Measurements from ENCODE around the gene TRAF3IP1.

The TRAF3IP1 gene

DNA sequence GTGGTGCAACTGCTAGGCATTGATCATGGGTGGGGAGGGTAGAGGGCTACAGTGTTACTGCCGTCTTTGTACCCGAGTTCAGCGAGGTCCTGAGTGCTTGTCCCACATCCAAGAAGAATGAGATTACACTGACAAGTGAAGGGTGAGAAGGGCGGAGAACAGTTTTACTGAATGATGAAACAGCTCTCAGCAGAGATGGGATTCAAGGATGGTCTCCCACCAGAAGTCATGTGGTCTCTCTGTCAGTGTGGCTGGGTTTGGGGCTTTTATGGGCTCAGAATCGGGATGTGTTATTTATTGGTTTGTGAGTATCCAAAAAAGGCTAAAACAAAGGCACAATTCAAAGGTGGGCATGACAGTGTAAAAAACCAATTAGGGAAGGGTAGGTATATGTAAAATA, 95.6 kb downstream of the TRAF3IP1 start:
- Histone ChIP-seq H3K27me3 (replicated peaks; ENCODE audit: control insufficient read depth, insufficient read depth, low read length) (no peaks in the 10 kb centered on the region), H3K36me3 (ENCODE audit: control insufficient read depth, insufficient read depth, low read length, severe bottlenecking) (no peaks in the 10 kb centered on the region), H3K4me1 (ENCODE audit: control insufficient read depth, insufficient read depth, low read length) (peaks cover 1% of the 10 kb centered on the region), H3K9ac (ENCODE audit: low read length) (no peak overlapping the region), H3K4me3 (ENCODE audit: low read length) (no peak overlapping the region), H3K9me3 (ENCODE audit: control insufficient read depth, low read length) (no peaks in the 10 kb centered on the region)
- no peak for DNase-seq (ENCODE audit: low read depth)

GRCh38 chr2:238418196-238418998, 98.1 kb downstream of the TRAF3IP1 start:
- peaks cover 11% of the 10 kb centered on the region for H3K4me1 ChIP-seq (ENCODE audit: control insufficient read depth, insufficient read depth, low read length)
- no peaks in the 10 kb centered on the region for H3K27me3 ChIP-seq (replicated peaks; ENCODE audit: control insufficient read depth, insufficient read depth, low read length)
- no peak overlapping the region for H3K9ac ChIP-seq (ENCODE audit: low read length)
- H3K4me3 ChIP-seq (ENCODE audit: low read length): no peak overlapping the region
- no peaks in the 10 kb centered on the region for H3K36me3 ChIP-seq (ENCODE audit: control insufficient read depth, insufficient read depth, low read length, severe bottlenecking)
- H3K9me3 ChIP-seq (ENCODE audit: control insufficient read depth, low read length): no peaks in the 10 kb centered on the region
- DNase-seq (ENCODE audit: low read depth): peak; percentile 40

GRCh38 chr2:238418999-238419546, 98.8 kb downstream of the TRAF3IP1 start:
- Histone ChIP-seq H3K36me3 (ENCODE audit: control insufficient read depth, insufficient read depth, low read length, severe bottlenecking) (no peaks in the 10 kb centered on the region), H3K9me3 (ENCODE audit: control insufficient read depth, low read length) (no peaks in the 10 kb centered on the region), H3K9ac (ENCODE audit: low read length) (no peak overlapping the region), H3K4me1 (ENCODE audit: control insufficient read depth, insufficient read depth, low read length) (peaks cover 18% of the 10 kb centered on the region), H3K27me3 (replicated peaks; ENCODE audit: control insufficient read depth, insufficient read depth, low read length) (no peaks in the 10 kb centered on the region), H3K4me3 (ENCODE audit: low read length) (no peak overlapping the region)
- no peak for DNase-seq (ENCODE audit: low read depth)

DNA sequence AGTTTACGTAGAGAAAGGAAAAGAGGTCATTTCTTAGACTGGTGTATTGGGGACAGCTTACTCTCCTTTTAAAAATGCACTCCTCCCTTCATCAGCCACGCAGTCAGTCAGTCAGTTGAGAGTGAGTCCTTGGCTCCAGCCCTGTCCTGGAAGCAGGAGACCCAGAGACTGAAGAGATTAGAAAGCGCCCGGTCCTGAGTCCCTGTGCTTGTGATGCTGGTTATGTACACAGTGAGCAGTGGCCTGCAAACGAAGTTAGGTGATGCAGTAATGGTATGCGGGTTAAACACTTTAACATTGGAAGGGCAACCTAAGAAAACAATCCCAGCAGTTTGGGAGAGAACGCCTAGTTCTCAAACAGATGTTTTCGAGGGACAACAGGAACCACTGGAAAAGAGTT, 100.1 kb downstream of the TRAF3IP1 start:
- H3K4me3 ChIP-seq (ENCODE audit: low read length): no peak overlapping the region
- DNase-seq (ENCODE audit: low read depth): no peak

GRCh38 chr2:238420878-238421694, 100.8 kb downstream of the TRAF3IP1 start:
- H3K9ac ChIP-seq (ENCODE audit: low read length): no peak overlapping the region
- H3K36me3 ChIP-seq (ENCODE audit: control insufficient read depth, insufficient read depth, low read length, severe bottlenecking): no peaks in the 10 kb centered on the region
- DNase-seq (ENCODE audit: low read depth): no peak

More for the DNA sequence above, 100.1 kb downstream of the TRAF3IP1 start:
- Histone ChIP-seq H3K36me3 (ENCODE audit: control insufficient read depth, insufficient read depth, low read length, severe bottlenecking) (no peaks in the 10 kb centered on the region), H3K9me3 (ENCODE audit: control insufficient read depth, low read length) (no peaks in the 10 kb centered on the region), H3K4me1 (ENCODE audit: control insufficient read depth, insufficient read depth, low read length) (peaks cover 27% of the 10 kb centered on the region), H3K27me3 (replicated peaks; ENCODE audit: control insufficient read depth, insufficient read depth, low read length) (no peaks in the 10 kb centered on the region), H3K9ac (ENCODE audit: low read length) (no peak overlapping the region)

DNA sequence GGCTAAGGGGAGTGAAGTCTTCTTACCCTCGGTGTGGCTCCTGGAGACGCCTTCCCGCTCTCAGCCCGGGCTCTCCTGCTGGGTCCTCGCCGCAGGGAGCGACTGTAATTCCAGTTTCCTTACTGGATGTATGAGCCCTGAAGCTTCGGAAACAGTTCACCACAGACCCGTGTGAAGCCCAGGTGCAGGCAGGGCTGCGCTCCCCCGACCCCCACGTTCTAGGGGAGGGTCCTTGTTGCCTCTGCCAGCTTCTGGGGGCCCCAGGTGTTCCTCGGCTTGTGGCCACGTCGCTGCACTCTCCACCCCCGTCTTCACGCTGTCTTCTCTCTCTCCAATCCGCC, 101.3 kb downstream of the TRAF3IP1 start:
- peaks cover 33% of the 10 kb centered on the region for H3K4me1 ChIP-seq (ENCODE audit: control insufficient read depth, insufficient read depth, low read length)
- no peak for DNase-seq (ENCODE audit: low read depth)
- no peak overlapping the region for H3K9ac ChIP-seq (ENCODE audit: low read length)
- H3K27me3 ChIP-seq (replicated peaks; ENCODE audit: control insufficient read depth, insufficient read depth, low read length): no peaks in the 10 kb centered on the region
- H3K36me3 ChIP-seq (ENCODE audit: control insufficient read depth, insufficient read depth, low read length, severe bottlenecking): no peaks in the 10 kb centered on the region
- H3K9me3 ChIP-seq (ENCODE audit: control insufficient read depth, low read length): no peaks in the 10 kb centered on the region
- no peak overlapping the region for H3K4me3 ChIP-seq (ENCODE audit: low read length)

More at GRCh38 chr2:238420878-238421694, 100.8 kb downstream of the TRAF3IP1 start:
- Histone ChIP-seq H3K9me3 (ENCODE audit: control insufficient read depth, low read length) (no peaks in the 10 kb centered on the region), H3K4me1 (ENCODE audit: control insufficient read depth, insufficient read depth, low read length) (peaks cover 33% of the 10 kb centered on the region), H3K27me3 (replicated peaks; ENCODE audit: control insufficient read depth, insufficient read depth, low read length) (no peaks in the 10 kb centered on the region), H3K4me3 (ENCODE audit: low read length) (no peak overlapping the region)

DNA sequence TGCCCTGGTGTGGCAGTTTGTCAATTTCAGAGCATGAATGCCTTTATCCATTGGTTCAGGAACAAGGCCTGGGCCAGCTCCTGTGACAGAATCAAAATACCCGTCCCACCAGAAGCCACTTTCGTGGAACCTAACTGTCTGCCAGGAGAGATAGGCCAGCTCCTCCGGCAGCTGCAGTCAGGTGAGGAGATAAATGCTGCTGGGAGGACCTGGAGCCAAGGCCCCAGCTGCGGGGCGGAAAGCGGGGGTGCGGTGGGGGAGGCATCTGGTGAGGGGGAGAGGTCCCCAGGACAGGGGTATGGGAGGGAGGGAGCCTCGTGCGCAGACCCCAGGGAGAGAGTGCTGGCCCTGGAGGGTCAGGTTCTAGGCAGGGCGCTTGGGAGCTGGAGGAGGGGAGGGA, 102.0 kb downstream of the TRAF3IP1 start:
- DNase-seq (ENCODE audit: low read depth): no peak

GRCh38 chr2:238422940-238423339, 102.6 kb downstream of the TRAF3IP1 start:
- Histone ChIP-seq H3K4me1 (ENCODE audit: control insufficient read depth, insufficient read depth, low read length) (peaks cover 38% of the 10 kb centered on the region), H3K4me3 (ENCODE audit: low read length) (no peak overlapping the region), H3K27me3 (replicated peaks; ENCODE audit: control insufficient read depth, insufficient read depth, low read length) (no peaks in the 10 kb centered on the region), H3K9ac (ENCODE audit: low read length) (peak overlapping the region; percentile 59), H3K9me3 (ENCODE audit: control insufficient read depth, low read length) (no peaks in the 10 kb centered on the region), H3K36me3 (ENCODE audit: control insufficient read depth, insufficient read depth, low read length, severe bottlenecking) (no peaks in the 10 kb centered on the region)
- DNase-seq (ENCODE audit: low read depth): no peak

More for the DNA sequence above, 102.0 kb downstream of the TRAF3IP1 start:
- Histone ChIP-seq H3K27me3 (replicated peaks; ENCODE audit: control insufficient read depth, insufficient read depth, low read length) (no peaks in the 10 kb centered on the region), H3K4me3 (ENCODE audit: low read length) (no peak overlapping the region), H3K36me3 (ENCODE audit: control insufficient read depth, insufficient read depth, low read length, severe bottlenecking) (no peaks in the 10 kb centered on the region), H3K9me3 (ENCODE audit: control insufficient read depth, low read length) (no peaks in the 10 kb centered on the region), H3K9ac (ENCODE audit: low read length) (no peak overlapping the region), H3K4me1 (ENCODE audit: control insufficient read depth, insufficient read depth, low read length) (peaks cover 33% of the 10 kb centered on the region)

GRCh38 chr2:238423561-238424312, 103.4 kb downstream of the TRAF3IP1 start:
- H3K9me3 ChIP-seq (ENCODE audit: control insufficient read depth, low read length): no peaks in the 10 kb centered on the region
- no peak for DNase-seq (ENCODE audit: low read depth)
- H3K36me3 ChIP-seq (ENCODE audit: control insufficient read depth, insufficient read depth, low read length, severe bottlenecking): no peaks in the 10 kb centered on the region
- peak overlapping the region; percentile 59 for H3K9ac ChIP-seq (ENCODE audit: low read length)
- peaks cover 46% of the 10 kb centered on the region for H3K4me1 ChIP-seq (ENCODE audit: control insufficient read depth, insufficient read depth, low read length)
- peak overlapping the region; percentile 12 for H3K4me3 ChIP-seq (ENCODE audit: low read length)
- no peaks in the 10 kb centered on the region for H3K27me3 ChIP-seq (replicated peaks; ENCODE audit: control insufficient read depth, insufficient read depth, low read length)

DNA sequence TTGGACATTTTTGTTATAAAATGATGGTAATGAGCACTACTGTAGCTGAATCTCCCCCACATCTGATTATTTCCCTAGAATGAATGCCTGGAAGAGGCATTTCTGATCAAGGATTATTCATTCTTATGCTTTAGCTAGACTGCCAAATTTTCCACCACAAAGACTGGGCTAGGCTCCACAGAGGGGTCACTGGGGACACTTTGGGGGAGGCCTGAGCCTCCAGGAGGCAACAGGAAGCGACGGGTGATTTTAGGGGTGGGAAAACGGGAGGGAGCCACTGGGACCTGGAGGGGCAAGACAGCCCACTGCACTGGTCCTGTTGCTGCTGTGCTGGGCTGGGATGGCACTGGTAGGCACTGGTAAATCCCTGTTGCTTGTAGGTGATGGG, 104.0 kb downstream of the TRAF3IP1 start:
- DNase-seq (ENCODE audit: low read depth): no peak
- H3K27me3 ChIP-seq (replicated peaks; ENCODE audit: control insufficient read depth, insufficient read depth, low read length): no peaks in the 10 kb centered on the region
- no peak overlapping the region for H3K4me3 ChIP-seq (ENCODE audit: low read length)
- H3K4me1 ChIP-seq (ENCODE audit: control insufficient read depth, insufficient read depth, low read length): peaks cover 51% of the 10 kb centered on the region
- H3K9me3 ChIP-seq (ENCODE audit: control insufficient read depth, low read length): no peaks in the 10 kb centered on the region
- H3K9ac ChIP-seq (ENCODE audit: low read length): no peak overlapping the region
- no peaks in the 10 kb centered on the region for H3K36me3 ChIP-seq (ENCODE audit: control insufficient read depth, insufficient read depth, low read length, severe bottlenecking)
